NCI-H1105 (cell line): ENCODE results near the gene TRMT2A.

Experiments used
- DNase-seq: peaks from one replicate; lab custom pipeline; 2025; lab: John Stamatoyannopoulos, UW

TRMT2A gene

DNA sequence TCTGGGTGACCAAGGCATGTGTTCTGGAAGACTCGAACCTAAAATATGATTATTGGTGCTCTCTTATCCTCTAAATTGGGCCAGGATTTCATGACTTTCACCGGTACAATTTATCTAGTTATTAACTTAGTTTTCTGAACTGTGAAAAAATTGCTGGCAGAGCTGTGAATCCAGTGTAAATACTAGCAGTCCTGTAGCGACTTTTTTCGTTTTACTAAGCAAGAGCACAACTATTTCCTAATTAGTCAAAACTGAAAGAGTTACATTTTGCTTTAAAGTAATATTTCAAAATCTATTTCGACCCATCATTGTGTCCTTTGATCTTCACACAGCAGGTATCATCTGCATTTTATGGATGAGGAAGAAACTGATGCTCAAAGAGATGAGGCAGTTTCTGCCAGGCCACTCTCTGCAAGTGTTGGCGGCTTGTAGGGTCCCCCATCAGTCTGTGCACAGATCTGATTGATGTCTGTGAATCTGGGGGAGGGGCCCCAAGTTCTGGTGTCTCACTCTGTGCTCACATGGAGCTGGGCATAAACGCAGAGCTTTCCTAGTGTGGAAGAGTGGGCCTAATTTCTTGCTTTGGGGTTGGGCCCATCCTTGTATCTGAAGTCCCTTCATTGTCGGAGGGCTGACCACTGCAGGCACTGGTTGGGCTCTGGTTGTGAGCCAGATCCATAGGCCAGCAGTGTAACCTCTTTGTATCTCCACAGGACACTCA lies 1.4 kb upstream of the TRMT2A start:
- no peak for DNase-seq

- DNase-seq, result no peak
Observed at GRCh38 chr22:20117633-20118299, 740 bp upstream of the TRMT2A start.

DNA sequence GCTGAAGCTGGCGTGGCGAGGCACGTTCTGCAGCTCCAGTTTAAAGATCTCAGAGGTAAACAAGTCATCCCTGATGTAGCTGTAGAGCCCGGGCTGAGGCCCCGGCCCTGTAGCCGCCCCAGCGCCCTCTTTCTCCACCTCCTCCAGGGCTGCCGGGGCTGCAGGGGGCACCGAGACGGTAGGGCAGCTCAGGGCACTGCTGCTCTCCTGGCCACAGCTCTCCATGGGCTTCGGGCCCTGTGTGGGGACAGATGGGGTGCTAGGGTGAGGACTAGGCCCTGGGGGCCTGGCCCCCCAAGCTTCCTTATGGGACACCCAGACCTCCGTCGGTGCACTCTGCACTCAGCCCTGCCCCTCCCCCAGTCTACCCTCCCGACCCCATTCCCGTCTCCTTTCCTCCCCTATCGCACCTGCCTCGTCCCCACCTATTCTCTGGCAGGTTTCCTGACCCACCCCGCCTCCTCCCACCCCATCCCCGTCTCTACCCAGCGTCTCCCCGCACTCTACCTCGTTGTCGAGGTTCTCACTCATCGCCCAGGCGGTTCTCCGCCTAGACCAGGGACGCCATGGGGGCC lies 563 bp downstream of the TRMT2A start:
- no peak for DNase-seq

GRCh38 chr22:20115691-20116375 lies 1.2 kb downstream of the TRMT2A start, which contains the start of gene RANBP1:
Gene RANBP1 (plus strand): TSS chr22:20116104. CDS start chr22:20116185, 81 bp downstream.
- DNase-seq, result no peak

- DNase-seq, result no peak
Observed at GRCh38 chr22:20114506-20115475, 2.2 kb downstream of the TRMT2A start.

GRCh38 chr22:20113551-20114310 lies 3.3 kb downstream of the TRMT2A start:
- no peak for DNase-seq

- no peak for DNase-seq
Observed at GRCh38 chr22:20112623-20113511, 4.2 kb downstream of the TRMT2A start.

GRCh38 chr22:20111689-20112622 lies 5.1 kb downstream of the TRMT2A start:
- no peak for DNase-seq

- DNase-seq, result peak; percentile 5
Observed at GRCh38 chr22:20111045-20111688, 5.9 kb downstream of the TRMT2A start.

- no peak for DNase-seq
Observed at GRCh38 chr22:20110359-20110985, 6.6 kb downstream of the TRMT2A start.

GRCh38 chr22:20109411-20110358 lies 7.3 kb downstream of the TRMT2A start:
- DNase-seq, result no peak

DNA sequence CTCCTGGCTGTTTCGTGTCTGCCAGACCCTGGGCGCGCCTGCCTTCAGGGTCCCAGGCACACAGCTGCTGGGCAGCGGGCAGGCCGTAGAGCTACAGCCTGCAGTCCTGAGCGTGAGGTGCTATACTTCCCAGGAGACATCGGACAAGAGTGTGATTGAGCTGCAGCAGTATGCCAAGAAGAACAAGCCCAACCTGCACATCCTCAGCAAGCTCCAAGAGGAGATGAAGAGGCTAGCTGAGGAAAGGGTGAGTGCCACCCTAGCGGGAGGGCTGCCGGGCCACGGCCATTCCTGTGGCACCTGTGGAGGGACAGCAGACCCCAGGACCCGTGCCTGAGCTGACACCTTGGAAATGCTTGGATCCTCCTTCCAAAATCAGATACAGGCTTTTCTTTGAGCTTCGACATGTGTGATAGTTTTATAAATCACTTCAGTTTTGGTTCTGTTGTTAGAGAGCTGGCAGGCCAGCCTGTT lies 8.2 kb downstream of the TRMT2A start:
- no peak for DNase-seq

- no peak for DNase-seq
Observed at GRCh38 chr22:20107951-20108756, 8.9 kb downstream of the TRMT2A start.

DNA sequence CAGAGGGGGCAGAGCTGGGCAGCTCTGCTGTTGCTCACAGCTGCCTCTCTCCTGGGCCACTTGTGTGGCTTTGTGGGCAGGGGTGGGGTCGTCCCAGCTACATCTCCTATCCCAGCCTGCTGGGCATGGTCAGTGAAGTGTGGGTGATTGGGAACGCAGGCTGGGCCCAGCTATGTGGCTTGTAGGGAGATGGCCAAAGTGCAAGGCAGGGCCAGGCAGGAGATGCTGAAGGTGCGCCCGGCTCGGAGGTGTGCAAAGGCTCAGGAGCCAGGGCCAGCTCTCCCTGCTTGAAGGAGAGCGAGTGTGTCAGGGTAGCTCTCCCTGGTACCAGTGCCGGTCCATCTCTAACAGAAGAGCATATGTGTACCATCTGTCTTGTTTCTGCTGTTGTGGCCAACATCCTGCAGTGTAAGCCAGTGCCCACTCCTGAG lies 9.5 kb downstream of the TRMT2A start:
- no peak for DNase-seq

DNA sequence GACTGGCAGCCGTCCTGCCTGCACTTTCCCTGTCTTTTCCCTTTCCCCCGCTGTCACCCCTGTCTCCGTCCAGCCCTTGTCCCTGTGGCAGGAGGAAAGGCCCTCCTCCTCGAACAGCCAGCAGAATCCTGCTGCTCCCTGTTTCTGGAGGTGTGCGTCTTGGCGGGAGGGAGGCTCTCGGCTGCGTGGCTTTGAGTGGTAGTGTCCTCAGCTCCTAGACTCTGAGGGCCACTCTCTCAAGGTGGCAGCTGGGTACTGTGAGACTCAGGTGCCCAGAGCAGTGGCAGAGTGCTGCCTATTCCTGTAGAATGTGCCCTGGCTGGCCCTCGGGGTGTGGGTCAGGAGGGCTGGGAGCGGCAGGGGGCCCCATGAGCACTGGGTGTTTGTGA lies 10.2 kb downstream of the TRMT2A start:
- no peak for DNase-seq
